Mesendoderm (in vitro differentiated cells): ENCODE data around the gene SEC14L1.
"Not testable (repeated sequence)": the region's sequence is repeated elsewhere in the genome, so short reads cannot be mapped to it uniquely, and the experiment has no call there.

Experiments used
- DNase-seq: peaks from one replicate; pipeline ENCODE4 v3.0.0; 2013
- H2AK5ac ChIP-seq: 2 replicates; pipeline ENCODE4 v1.6.1; 2013; ENCODE audit warnings: low read length, inconsistent platforms
- H2BK120ac ChIP-seq: 2 replicates; pipeline ENCODE4 v1.6.1; 2013; ENCODE audit warnings: low read depth, mild to moderate bottlenecking, low read length, moderate library complexity, mixed read lengths
- H2BK15ac ChIP-seq: replicated peaks from 2 replicates; pipeline ENCODE4 v1.6.1; 2013; ENCODE audit warnings: low read depth, mild to moderate bottlenecking, moderate library complexity
- H2BK5ac ChIP-seq: 2 replicates; pipeline ENCODE4 v1.6.1; 2013; ENCODE audit warnings: low read length, inconsistent platforms
- H3K18ac ChIP-seq: 2 replicates; pipeline ENCODE4 v1.6.1; 2013; ENCODE audit warnings: mild to moderate bottlenecking, low read length, mixed read lengths
- H3K23ac ChIP-seq: one replicate; pipeline ENCODE4 v1.6.1; 2013; ENCODE audit warnings: low read length
- H3K27ac ChIP-seq: 2 replicates; pipeline ENCODE4 v1.5.1; 2013; ENCODE audit warnings: low read depth, mild to moderate bottlenecking, inconsistent platforms, low read length, moderate library complexity
- H3K27me3 ChIP-seq: 2 replicates; pipeline ENCODE4 v1.6.1; 2013; ENCODE audit warnings: low read length, control low read depth, mild to moderate bottlenecking, inconsistent platforms; ENCODE audit not compliant: insufficient read depth, poor library complexity
- H3K36me3 ChIP-seq: 2 replicates; pipeline ENCODE4 v1.6.1; 2013; ENCODE audit warnings: low read length, inconsistent platforms; ENCODE audit not compliant: control insufficient read depth, insufficient read depth
- H3K4ac ChIP-seq: one replicate; pipeline ENCODE4 v1.6.1; 2013; ENCODE audit warnings: low read depth, mild to moderate bottlenecking, low read length, moderate library complexity
- H3K4me1 ChIP-seq: 2 replicates; pipeline ENCODE4 v1.6.1; 2013; ENCODE audit warnings: low read depth, low read length, inconsistent platforms; ENCODE audit not compliant: control insufficient read depth
- H3K4me2 ChIP-seq: 2 replicates; pipeline ENCODE4 v1.6.1; 2013; ENCODE audit warnings: low read length
- H3K4me3 ChIP-seq: 2 replicates; pipeline ENCODE4 v1.5.1; 2013; ENCODE audit warnings: mild to moderate bottlenecking, low read length
- H3K56ac ChIP-seq: one replicate; pipeline ENCODE4 v1.6.1; 2013; ENCODE audit warnings: low read length
- H3K79me1 ChIP-seq: 2 replicates; pipeline ENCODE4 v1.6.1; 2013; ENCODE audit warnings: low read length, inconsistent platforms
- H3K79me2 ChIP-seq: 2 replicates; pipeline ENCODE4 v1.6.1; 2013; ENCODE audit warnings: mild to moderate bottlenecking, low read length; ENCODE audit not compliant: control insufficient read depth, insufficient read depth
- H3K9ac ChIP-seq: 2 replicates; pipeline ENCODE4 v1.6.1; 2013; ENCODE audit warnings: low read length, inconsistent platforms
- H4K5ac ChIP-seq: one replicate; pipeline ENCODE4 v1.6.1; 2013; ENCODE audit warnings: low read length
- H4K8ac ChIP-seq: one replicate; pipeline ENCODE4 v1.6.1; 2013; ENCODE audit warnings: low read depth, mild to moderate bottlenecking, control low read depth, low read length, moderate library complexity
- WGBS: extraction: QIAGEN DNeasy Blood & Tissue Kit; methylation state at CpG from one replicate; pipeline ENCODE4 v1.1.7; 2013; ENCODE audit warnings: low lambda C conversion rate, missing lambda C conversion rate; ENCODE audit not compliant: insufficient coverage; ENCODE audit errors: extremely low coverage; 5-methylcytosine and 5-hydroxymethylcytosine counted together

Gene SEC14L1

GRCh38 chr17:77106874-77107358, 33.9 kb upstream of the SEC14L1 start:
- no peak overlapping the region for H3K4me3 ChIP-seq
- H2BK15ac ChIP-seq = no peak overlapping the region
- no peak overlapping the region for H3K18ac ChIP-seq
- H3K36me3 ChIP-seq = no peaks in the 10 kb centered on the region
- no peak overlapping the region for H3K27ac ChIP-seq
- H3K27me3 ChIP-seq = no peaks in the 10 kb centered on the region
- H2BK120ac ChIP-seq = no peak overlapping the region
- no peaks in the 10 kb centered on the region for H3K79me2 ChIP-seq
- no peak overlapping the region for H2AK5ac ChIP-seq
- H3K4ac ChIP-seq = no peak overlapping the region
- H3K9ac ChIP-seq = no peak overlapping the region
- DNase-seq = peak; percentile 80
- H2BK5ac ChIP-seq = no peak overlapping the region
- H3K79me1 ChIP-seq = no peaks in the 10 kb centered on the region
- no peak overlapping the region for H3K4me2 ChIP-seq
- peaks cover 2% of the 10 kb centered on the region for H3K4me1 ChIP-seq
- no CpG with 5 or more reads among the region's 8 CpGs for WGBS
- no peak overlapping the region for H4K8ac ChIP-seq
- H3K23ac ChIP-seq = no peak overlapping the region
- no peak overlapping the region for H4K5ac ChIP-seq
- no peak overlapping the region for H3K56ac ChIP-seq

- Histone ChIP-seq H4K8ac (no peak overlapping the region), H3K23ac (no peak overlapping the region), H3K4me3 (no peak overlapping the region), H3K4me1 (peaks cover 2% of the 10 kb centered on the region), H3K4ac (no peak overlapping the region), H3K79me2 (no peaks in the 10 kb centered on the region), H3K4me2 (no peak overlapping the region), H3K27me3 (no peaks in the 10 kb centered on the region), H2BK120ac (no peak overlapping the region), H3K27ac (no peak overlapping the region), H4K5ac (no peak overlapping the region), H2BK5ac (no peak overlapping the region), H2AK5ac (no peak overlapping the region), H3K36me3 (no peaks in the 10 kb centered on the region), H3K9ac (no peak overlapping the region), H3K18ac (no peak overlapping the region), H3K56ac (no peak overlapping the region), H3K79me1 (no peaks in the 10 kb centered on the region), H2BK15ac (no peak overlapping the region)
- no CpG with 5 or more reads among the region's 23 CpGs for WGBS
- no peak for DNase-seq
Observed at GRCh38 chr17:77107506-77108433, 33.0 kb upstream of the SEC14L1 start.

GRCh38 chr17:77109159-77109759, 31.5 kb upstream of the SEC14L1 start:
- no peak overlapping the region for H2BK5ac ChIP-seq
- H2BK120ac ChIP-seq = no peak overlapping the region
- no peak overlapping the region for H4K5ac ChIP-seq
- H3K27me3 ChIP-seq = no peaks in the 10 kb centered on the region
- H2AK5ac ChIP-seq = no peak overlapping the region
- no peak overlapping the region for H3K4me3 ChIP-seq
- no peaks in the 10 kb centered on the region for H3K79me2 ChIP-seq
- H3K4me2 ChIP-seq = no peak overlapping the region
- no peak for DNase-seq
- H3K4me1 ChIP-seq = peaks cover 2% of the 10 kb centered on the region
- no peak overlapping the region for H3K9ac ChIP-seq
- H3K27ac ChIP-seq = no peak overlapping the region
- no peak overlapping the region for H3K4ac ChIP-seq
- no peak overlapping the region for H3K23ac ChIP-seq
- H3K79me1 ChIP-seq = no peaks in the 10 kb centered on the region
- no CpG with 5 or more reads among the region's 6 CpGs for WGBS
- H3K56ac ChIP-seq = no peak overlapping the region
- no peak overlapping the region for H2BK15ac ChIP-seq
- no peak overlapping the region for H4K8ac ChIP-seq
- no peak overlapping the region for H3K18ac ChIP-seq
- H3K36me3 ChIP-seq = no peaks in the 10 kb centered on the region

- no peaks in the 10 kb centered on the region for H3K36me3 ChIP-seq
- no peak overlapping the region for H3K18ac ChIP-seq
- H3K4ac ChIP-seq = no peak overlapping the region
- H3K4me3 ChIP-seq = no peak overlapping the region
- H3K9ac ChIP-seq = no peak overlapping the region
- H3K4me2 ChIP-seq = no peak overlapping the region
- H4K8ac ChIP-seq = no peak overlapping the region
- no peak overlapping the region for H2BK5ac ChIP-seq
- H3K23ac ChIP-seq = no peak overlapping the region
- H3K4me1 ChIP-seq = peaks cover 2% of the 10 kb centered on the region
- no peak overlapping the region for H2BK15ac ChIP-seq
- H2BK120ac ChIP-seq = no peak overlapping the region
- H3K27me3 ChIP-seq = no peaks in the 10 kb centered on the region
- H2AK5ac ChIP-seq = no peak overlapping the region
- H3K56ac ChIP-seq = no peak overlapping the region
- no peaks in the 10 kb centered on the region for H3K79me2 ChIP-seq
- H3K27ac ChIP-seq = no peak overlapping the region
- DNase-seq = no peak
- WGBS = no CpG with 5 or more reads among the region's 7 CpGs
- no peaks in the 10 kb centered on the region for H3K79me1 ChIP-seq
- no peak overlapping the region for H4K5ac ChIP-seq
Observed at GRCh38 chr17:77109764-77110359, 30.9 kb upstream of the SEC14L1 start.

- not testable (repeated sequence) for H3K9ac ChIP-seq, H3K36me3 ChIP-seq, H2BK15ac ChIP-seq, H3K27me3 ChIP-seq, H3K4me2 ChIP-seq, H3K79me1 ChIP-seq, H3K4me1 ChIP-seq, H4K5ac ChIP-seq, H4K8ac ChIP-seq, H3K23ac ChIP-seq, H3K56ac ChIP-seq, H2BK5ac ChIP-seq, H3K4ac ChIP-seq, H3K79me2 ChIP-seq, H2AK5ac ChIP-seq, H3K27ac ChIP-seq, H3K4me3 ChIP-seq, DNase-seq, H2BK120ac ChIP-seq, H3K18ac ChIP-seq
- no CpG with 5 or more reads among the region's 11 CpGs for WGBS
Observed at GRCh38 chr17:77111165-77111933, 29.4 kb upstream of the SEC14L1 start.
